Activated CD4-positive, alpha-beta T cell treated with anti-CD3 and anti-CD28 coated beads for 48 hours (primary cell): ENCODE data around the gene DNAH1.

Experiments used
- DNase-seq: peaks from one replicate; pipeline ENCODE4 v3.0.0-alpha.2; 2020

The DNAH1 gene

GRCh38 chr3:52437326-52438103, 121.4 kb downstream of the DNAH1 start:
- no peak for DNase-seq

- DNase-seq, result no peak
Observed at GRCh38 chr3:52438104-52438376, 121.9 kb downstream of the DNAH1 start.

DNA sequence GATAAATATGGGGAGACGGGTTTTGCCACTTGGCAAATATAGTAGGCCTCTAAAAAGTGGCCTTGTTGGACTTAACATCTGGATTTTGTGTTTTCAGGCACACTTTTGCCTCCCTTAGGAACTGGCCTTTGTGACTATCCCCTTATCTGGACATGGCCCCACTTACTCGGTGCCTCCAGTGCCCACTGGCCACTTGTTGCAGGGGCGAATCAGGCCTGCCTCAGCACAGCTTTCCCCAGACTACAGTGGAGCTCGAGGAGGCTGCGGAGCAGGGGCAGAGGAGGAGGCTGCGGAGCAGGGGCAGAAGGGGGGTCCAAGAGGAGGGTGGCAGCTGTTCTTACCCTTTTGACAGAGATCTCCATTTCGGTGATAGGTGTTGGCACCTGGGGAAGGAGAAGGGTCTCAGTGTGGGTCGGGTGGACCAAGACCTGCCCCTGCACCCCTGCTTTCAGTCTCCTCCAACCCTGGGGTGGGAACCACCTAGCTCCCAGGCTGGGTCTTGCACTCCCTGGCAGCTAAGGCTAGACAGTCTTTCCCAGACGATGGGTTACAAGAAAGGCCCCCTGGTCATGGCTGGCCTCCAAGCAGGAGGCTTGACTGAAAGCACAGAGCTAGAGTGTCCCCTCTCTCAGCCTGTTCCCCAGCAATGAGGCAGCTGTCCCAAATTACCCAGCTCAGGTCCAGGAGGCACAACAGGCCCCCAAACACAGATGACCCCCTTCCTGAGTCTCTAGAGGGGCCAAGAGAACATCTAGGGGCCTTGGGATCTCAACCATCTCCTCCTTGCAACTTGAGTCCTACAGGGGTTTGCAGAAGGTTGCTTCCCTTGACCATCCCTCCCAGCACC, 122.7 kb downstream of the DNAH1 start:
- DNase-seq, result no peak

GRCh38 chr3:52439426-52440248, 123.5 kb downstream of the DNAH1 start:
- no peak for DNase-seq

DNA sequence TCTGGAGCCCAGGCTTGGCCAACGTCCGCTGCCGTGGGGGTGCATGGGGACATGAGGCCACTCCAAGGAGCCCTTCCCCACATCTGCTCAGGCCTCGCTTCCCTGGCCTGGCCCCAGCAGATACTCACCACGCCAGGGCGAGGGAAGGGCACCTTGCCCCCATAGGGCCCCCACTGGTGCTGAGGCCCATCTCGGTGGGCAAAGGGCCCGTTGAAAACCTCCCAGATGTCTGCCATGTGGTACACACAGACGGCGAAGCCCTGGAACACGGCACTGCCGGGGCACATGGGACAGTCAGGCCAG, 124.1 kb downstream of the DNAH1 start:
- no peak for DNase-seq

- DNase-seq, result no peak
Observed at GRCh38 chr3:52440671-52441070, 124.6 kb downstream of the DNAH1 start.

- DNase-seq, result no peak
Observed at GRCh38 chr3:52441091-52441771, 125.1 kb downstream of the DNAH1 start.

- DNase-seq, result no peak
Observed at GRCh38 chr3:52441772-52442332, 125.7 kb downstream of the DNAH1 start.

GRCh38 chr3:52442409-52443267, 126.5 kb downstream of the DNAH1 start:
- DNase-seq, result no peak

- DNase-seq, result no peak
Observed at GRCh38 chr3:52443268-52443610, 127.1 kb downstream of the DNAH1 start.

- DNase-seq, result no peak
Observed at GRCh38 chr3:52443791-52444687, 127.9 kb downstream of the DNAH1 start.

- DNase-seq, result peak; percentile 89
Observed at GRCh38 chr3:52444860-52445793, 129.0 kb downstream of the DNAH1 start, which contains the start of gene SEMA3G. SEMA3G (minus strand) TSS chr3:52445103; CDS start chr3:52445027, 76 bp downstream.

- no peak for DNase-seq
Observed at GRCh38 chr3:52446042-52446441, 129.9 kb downstream of the DNAH1 start.

GRCh38 chr3:52446631-52447511, 130.8 kb downstream of the DNAH1 start:
- DNase-seq, result peak; percentile 80

GRCh38 chr3:52447512-52448355, 131.6 kb downstream of the DNAH1 start:
- DNase-seq, result no peak
